HepG2 (cell line): ENCODE data around the gene VAMP8. TPM values are rescaled to one million over a fixed set of nuclear protein-coding genes. Genes with fewer than 3 reads are reported as not detected.

Experiments used
- CBX5 ChIP-seq: sonication (generic); formaldehyde crosslinking; IDR thresholded peaks from 2 replicates; pipeline ENCODE4 v1.4.0; 2020; ENCODE audit warnings: missing genetic modification reagents, borderline replicate concordance
- DBP ChIP-seq: sonication (generic); formaldehyde crosslinking; IDR thresholded peaks from 2 replicates; pipeline ENCODE4 v1.4.0; 2020; ENCODE audit warnings: missing genetic modification reagents; ENCODE audit errors: not compliant biosample characterization
- LRRFIP1 ChIP-seq: sonication (generic); formaldehyde crosslinking; conservative IDR thresholded peaks from 2 replicates; pipeline ENCODE4 v1.4.0; 2020; ENCODE audit warnings: missing genetic modification reagents
- MAZ ChIP-seq, 2 experiments: sonication (generic) in 1 of 2; formaldehyde crosslinking in 1 of 2; IDR thresholded peaks; 2 replicates each; pipeline versions ENCODE4 v1.5.0 to v1.6.1; 2012 to 2020; ENCODE audit warnings: low read depth in 2 of 2, mild to moderate bottlenecking in 2 of 2, borderline replicate concordance in 1 of 2, improper control_type of control experiment in 1 of 2, low read length in 1 of 2, missing genetic modification reagents in 1 of 2, moderate library complexity in 1 of 2
- MED8 ChIP-seq: sonication (generic); formaldehyde crosslinking; IDR thresholded peaks from 2 replicates; pipeline ENCODE4 v1.8.1; 2023; ENCODE audit warnings: mild to moderate bottlenecking, missing genetic modification reagents; ENCODE audit not compliant: insufficient replicate concordance
- NRL ChIP-seq: sonication (generic); formaldehyde crosslinking; IDR thresholded peaks from 2 replicates; pipeline ENCODE4 v1.5.0; 2020; ENCODE audit warnings: missing genetic modification reagents, mild to moderate bottlenecking, moderate library complexity, borderline replicate concordance
- PBX3 ChIP-seq: sonication (generic); formaldehyde crosslinking; IDR thresholded peaks from 2 replicates; pipeline ENCODE4 v1.8.1; 2023; ENCODE audit warnings: missing genetic modification reagents, inconsistent platforms, borderline replicate concordance
- SAFB2 ChIP-seq: sonication (generic); formaldehyde crosslinking; IDR thresholded peaks from 2 replicates; pipeline ENCODE4 v1.5.1; 2020; ENCODE audit warnings: missing genetic modification reagents, low read depth, mild to moderate bottlenecking, borderline replicate concordance
- SCMH1 ChIP-seq: sonication (generic); formaldehyde crosslinking; IDR thresholded peaks from 2 replicates; pipeline ENCODE4 v1.9.0; 2021; ENCODE audit warnings: missing genetic modification reagents, mild to moderate bottlenecking, borderline replicate concordance
- ZBTB1 ChIP-seq: sonication (generic); formaldehyde crosslinking; IDR thresholded peaks from 2 replicates; pipeline ENCODE4 v1.4.0; 2020; ENCODE audit warnings: missing genetic modification reagents, borderline replicate concordance
- ZFP82 ChIP-seq: sonication (generic); formaldehyde crosslinking; IDR thresholded peaks from 2 replicates; pipeline ENCODE4 v1.5.1; 2020; ENCODE audit warnings: mild to moderate bottlenecking, missing genetic modification reagents, borderline replicate concordance
- ZHX2 ChIP-seq, 2 experiments: sonication (generic) in 1 of 2; formaldehyde crosslinking in 1 of 2; IDR thresholded peaks; 2 replicates each; pipeline versions ENCODE4 v1.6.1 to v1.9.0; 2014 to 2022; ENCODE audit warnings: antibody characterized with exemption in 1 of 2, borderline replicate concordance in 1 of 2, inconsistent platforms in 1 of 2, low read depth in 1 of 2, missing genetic modification reagents in 1 of 2
- ZNF570 ChIP-seq: sonication (generic); formaldehyde crosslinking; IDR thresholded peaks from 2 replicates; pipeline ENCODE4 v1.4.0; 2020; ENCODE audit warnings: mild to moderate bottlenecking, missing genetic modification reagents, borderline replicate concordance
- ZNF572 ChIP-seq: sonication (generic); formaldehyde crosslinking; IDR thresholded peaks from 2 replicates; pipeline ENCODE4 v1.5.1; 2020; ENCODE audit warnings: mild to moderate bottlenecking, missing genetic modification reagents
- ZNF660 ChIP-seq: sonication (generic); formaldehyde crosslinking; IDR thresholded peaks from 2 replicates; pipeline ENCODE4 v1.5.1; 2020; ENCODE audit warnings: mild to moderate bottlenecking, low read depth, missing genetic modification reagents, borderline replicate concordance
- ZNF672 ChIP-seq: sonication (generic); formaldehyde crosslinking; IDR thresholded peaks from 2 replicates; pipeline ENCODE4 v1.8.1; 2022; ENCODE audit warnings: missing genetic modification reagents
- ZNF773 ChIP-seq: sonication (generic); formaldehyde crosslinking; IDR thresholded peaks from 2 replicates; pipeline ENCODE4 v1.4.0; 2020; ENCODE audit warnings: missing genetic modification reagents, borderline replicate concordance
- ZNF788 ChIP-seq: sonication (generic); formaldehyde crosslinking; IDR thresholded peaks from 2 replicates; pipeline ENCODE4 v1.5.0; 2020; ENCODE audit warnings: mild to moderate bottlenecking, missing genetic modification reagents, borderline replicate concordance
- polyA plus RNA-seq, 8 experiments: library from polyadenylated mRNA; depleted of rRNA in 3 of 8; stranded (reverse) in 7 of 8; unstranded in 1 of 8; fragments of >200 nt; fragmentation: Illumina TruSeq in 4 of 8; extraction: Trizol in 4 of 8; gene quantifications; 2 replicates each; pipeline versions ENCODE4 v1.2.1 to v1.2.3, GENCODE V29; 2011 to 2016; ENCODE audit warnings: low read depth in 4 of 8, missing spikeins in 1 of 8, mixed read lengths in 1 of 8; ENCODE audit not compliant: insufficient read depth in 1 of 8
- total RNA-seq, 5 experiments: library from RNA; depleted of rRNA; stranded (reverse); fragments of >200 nt; fragmentation: Illumina TruSeq; extraction: Trizol; gene quantifications; 2 replicates each; pipeline ENCODE4 v1.2.3, GENCODE V29; 2016; ENCODE audit warnings: low read depth in 1 of 5

The VAMP8 gene
- total and polyA plus RNA-seq, 2 of the 13 experiments (the other 11 are each of a cell fraction or from before 2014, with no cell fraction given), result 83.3 to 157 TPM

- no peak for TF ChIP-seq LRRFIP1 (CRISPR knock-in tag)
- TF ChIP-seq ZNF570 (CRISPR knock-in tag), result no peak
- no peak for TF ChIP-seq MAZ (IDR thresholded peaks at IDR 0.05; ENCODE audit: borderline replicate concordance, low read depth, low read length)
- TF ChIP-seq MAZ (CRISPR knock-in tag; IDR thresholded peaks at IDR 0.05; ENCODE audit: low read depth), result no peak
- no peak for TF ChIP-seq CBX5 (CRISPR knock-in tag)
- no peak for TF ChIP-seq ZFP82 (CRISPR knock-in tag)
- TF ChIP-seq SAFB2, result no peak
- TF ChIP-seq ZNF788 (CRISPR knock-in tag), result no peak
- no peak for TF ChIP-seq MED8 (CRISPR knock-in tag)
- TF ChIP-seq ZBTB1 (CRISPR knock-in tag), result no peak
- TF ChIP-seq NRL (CRISPR knock-in tag), result no peak
- TF ChIP-seq ZNF660 (CRISPR knock-in tag), result no peak
- TF ChIP-seq ZNF572, result no peak
- no peak for TF ChIP-seq ZHX2 (IDR thresholded peaks at IDR 0.05; ENCODE audit: low read depth)
- TF ChIP-seq ZHX2 (CRISPR knock-in tag; IDR thresholded peaks at IDR 0.05; ENCODE audit: borderline replicate concordance), result 0 out of 2 replicates have a peak, but pooled peaks have one; percentile 2
- TF ChIP-seq ZNF773 (CRISPR knock-in tag), result 0 out of 2 replicates have a peak, but pooled peaks have one; percentile 15
- TF ChIP-seq ZNF672 (CRISPR knock-in tag), result no peak
- no peak for TF ChIP-seq DBP
- TF ChIP-seq SCMH1 (CRISPR knock-in tag), result no peak
- no peak for TF ChIP-seq PBX3 (CRISPR knock-in tag)
These were observed 38.0 kb downstream of the VAMP8 start (continued) for GRCh38 chr2:85615413-85615728.
